HCT116 (cell line): Measurements from ENCODE around the gene PROS1. TPM values are rescaled to one million over a fixed set of nuclear protein-coding genes. Genes with fewer than 3 reads are reported as not detected.
"Not testable (repeated sequence)": the region's sequence is repeated elsewhere in the genome, so short reads cannot be mapped to it uniquely, and the experiment has no call there.

Experiments used
- ATAC-seq: fragments of 200-7000 bp; cut with Tn5 transposase; 2 replicates; pipeline ENCODE4 v1.9.1; 2020; ENCODE audit warnings: mild to moderate bottlenecking, moderate library complexity
- BruUV-seq: library from RNA; stranded (reverse); fragments of 400-500 nt; replicated peaks from 2 replicates; lab custom pipeline; 2021; lab: Mats Ljungman, UMichigan
- CTCF ChIA-PET: fragments of 300-600 bp; sonication (Branson Sonifier 250); formaldehyde crosslinking; loops from one replicate; lab custom pipeline; 2021; ENCODE audit warnings: antibody characterized with exemption; lab: Charles Lee
- POLR2A ChIA-PET: fragments of 300-600, 350-600 bp; sonication (Branson Sonifier 250); formaldehyde crosslinking; loops from one replicate; lab custom pipeline; 2021; ENCODE audit warnings: antibody characterized with exemption; lab: Charles Lee
- RAD21 ChIA-PET, 2 experiments: fragments of 300-600 bp; sonication (Branson Sonifier 250); formaldehyde crosslinking; loops; one replicate each; lab custom pipeline; 2023; ENCODE audit warnings: low total read pairs in 2 of 2; ENCODE audit not compliant: uncharacterized antibody in 2 of 2, unreplicated experiment in 2 of 2, low non-redundant PET in 1 of 2; lab: Charles Lee
- DNase-seq: peaks from one replicate; pipeline ENCODE4 v3.0.0-alpha.2; 2010; ENCODE audit warnings: low read depth, low spot score
- H2AFZ ChIP-seq: fragments of 200-600 bp; shearing (Covaris generic), sonication (generic); 2 replicates; pipeline ENCODE4 v1.6.1; 2017; ENCODE audit warnings: low read depth, mixed run types, mixed read lengths, antibody characterized with exemption, low read length; ENCODE audit not compliant: poor library complexity, severe bottlenecking
- H3K27ac ChIP-seq: 2 replicates; pipeline ENCODE4 v1.5.1; 2012; ENCODE audit warnings: low read depth, low read length
- H3K27me3 ChIP-seq: fragments of 200-600 bp; sonication (generic); 2 replicates; pipeline ENCODE4 v1.6.1; 2016; ENCODE audit warnings: mixed run types, low read length, mixed read lengths; ENCODE audit not compliant: insufficient read depth
- H3K36me3 ChIP-seq, 2 experiments: fragments of 200-500 bp in 1 of 2; fragments of 200-600 bp in 1 of 2; sonication (Bioruptor generic) in 1 of 2; sonication (generic) in 1 of 2; 2 replicates each; pipeline versions ENCODE4 v1.5.1 to v1.6.1; 2014 to 2016; ENCODE audit warnings: low read length in 2 of 2, inconsistent platforms in 1 of 2, mixed read lengths in 1 of 2, mixed run types in 1 of 2; ENCODE audit not compliant: insufficient read depth in 2 of 2, control insufficient read depth in 1 of 2
- H3K4me1 ChIP-seq, 2 experiments: fragments of 200-600 bp in 1 of 2; sonication (generic) in 1 of 2; 2 replicates each; pipeline versions ENCODE4 v1.5.1 to v1.6.1; 2012 to 2017; ENCODE audit warnings: low read length in 2 of 2, inconsistent platforms in 1 of 2, mild to moderate bottlenecking in 1 of 2, mixed read lengths in 1 of 2, mixed run types in 1 of 2, moderate library complexity in 1 of 2; ENCODE audit not compliant: insufficient read depth in 2 of 2, control insufficient read depth in 1 of 2
- H3K4me2 ChIP-seq: fragments of 200-600 bp; sonication (generic); 2 replicates; pipeline ENCODE4 v1.6.1; 2017; ENCODE audit warnings: mixed run types, low read length, mixed read lengths
- H3K4me3 ChIP-seq, 2 experiments: fragments of 200-600 bp in 1 of 2; sonication (generic) in 1 of 2; replicated peaks in 1 of 2; 2 replicates each; pipeline ENCODE4 v1.5.1; 2011 to 2016; ENCODE audit warnings: low read length in 2 of 2, control low read depth in 1 of 2, low read depth in 1 of 2, mild to moderate bottlenecking in 1 of 2, mixed read lengths in 1 of 2, mixed run types in 1 of 2
- H3K79me2 ChIP-seq: fragments of 200-600 bp; sonication (generic); 2 replicates; pipeline ENCODE4 v1.6.1; 2017; ENCODE audit warnings: mild to moderate bottlenecking, mixed run types, low read length, moderate library complexity, mixed read lengths; ENCODE audit not compliant: insufficient read depth
- H3K9ac ChIP-seq: fragments of 200-600 bp; sonication (generic); 2 replicates; pipeline ENCODE4 v1.6.1; 2016; ENCODE audit warnings: low read length, mixed read lengths
- H3K9me2 ChIP-seq: fragments of 200-600 bp; sonication (generic), shearing (Covaris generic); 2 replicates; pipeline ENCODE4 v1.6.1; 2017; ENCODE audit warnings: mixed run types, mild to moderate bottlenecking, moderate library complexity; ENCODE audit not compliant: insufficient read depth
- H3K9me3 ChIP-seq, 2 experiments: fragments of 200-500 bp in 1 of 2; fragments of 200-600 bp in 1 of 2; sonication (Bioruptor generic) in 1 of 2; sonication (generic) in 1 of 2; 2 replicates each; pipeline ENCODE4 v1.6.1; 2014 to 2017; ENCODE audit warnings: low read length in 2 of 2, mixed read lengths in 2 of 2, inconsistent platforms in 1 of 2, low read depth in 1 of 2, mild to moderate bottlenecking in 1 of 2, mixed run types in 1 of 2, moderate library complexity in 1 of 2; ENCODE audit not compliant: control insufficient read depth in 1 of 2, insufficient read depth in 1 of 2
- H4K20me1 ChIP-seq: fragments of 200-600 bp; sonication (generic), shearing (Covaris generic); 2 replicates; pipeline ENCODE4 v1.6.1; 2017; ENCODE audit warnings: mixed run types, mild to moderate bottlenecking, moderate library complexity; ENCODE audit not compliant: insufficient read depth
- ELF1 ChIP-seq: IDR thresholded peaks from 2 replicates; pipeline ENCODE4 v1.6.1; 2012; ENCODE audit warnings: low read depth, borderline replicate concordance
- EZH2phosphoT487 ChIP-seq: fragments of 200-600 bp; IDR thresholded peaks from 2 replicates; pipeline ENCODE4 v1.6.1; 2018; ENCODE audit warnings: antibody characterized with exemption, borderline replicate concordance
- JUND ChIP-seq: IDR thresholded peaks from 2 replicates; pipeline ENCODE4 v1.6.1; 2012
- POLR2AphosphoS5 ChIP-seq: IDR thresholded peaks from 2 replicates; pipeline ENCODE4 v1.6.1; 2011; ENCODE audit warnings: mild to moderate bottlenecking, low read depth, low read length, moderate library complexity
- SP1 ChIP-seq: IDR thresholded peaks from 2 replicates; pipeline ENCODE4 v1.6.1; 2012; ENCODE audit warnings: low read depth
- YY1 ChIP-seq: IDR thresholded peaks from 2 replicates; pipeline ENCODE4 v1.6.1; 2011; ENCODE audit warnings: low read length, low read depth, moderate library complexity, mild to moderate bottlenecking; ENCODE audit not compliant: insufficient replicate concordance; ENCODE audit errors: extremely low read depth
- ZNF274 ChIP-seq: fragments of 200-500 bp; sonication (Bioruptor generic); IDR thresholded peaks from 2 replicates; pipeline ENCODE4 v1.6.1; 2014; ENCODE audit warnings: mild to moderate bottlenecking, low read depth, low read length, inconsistent platforms
- intact Hi-C: fragments of 100-400 bp; cut with micrococcal nuclease; formaldehyde crosslinking; loops from 2 replicates; pipeline ENCODE4 v1.10.0; 2022
- total RNA-seq: library from RNA; stranded (reverse); gene quantifications from one replicate; pipeline ENCODE4 v1.2.1, GENCODE V29; 2021; ENCODE audit not compliant: unreplicated experiment
- TF ChIP-seq, protein P1 (sequence below): IDR thresholded peaks from 2 replicates; pipeline ENCODE4 v1.6.1; 2012
- TF ChIP-seq, protein P2 (sequence below): IDR thresholded peaks from 2 replicates; pipeline ENCODE4 v1.6.1; 2012

Gene PROS1
- total RNA-seq, 1 experiment from 2014 or later = 9.6 TPM

DNA sequence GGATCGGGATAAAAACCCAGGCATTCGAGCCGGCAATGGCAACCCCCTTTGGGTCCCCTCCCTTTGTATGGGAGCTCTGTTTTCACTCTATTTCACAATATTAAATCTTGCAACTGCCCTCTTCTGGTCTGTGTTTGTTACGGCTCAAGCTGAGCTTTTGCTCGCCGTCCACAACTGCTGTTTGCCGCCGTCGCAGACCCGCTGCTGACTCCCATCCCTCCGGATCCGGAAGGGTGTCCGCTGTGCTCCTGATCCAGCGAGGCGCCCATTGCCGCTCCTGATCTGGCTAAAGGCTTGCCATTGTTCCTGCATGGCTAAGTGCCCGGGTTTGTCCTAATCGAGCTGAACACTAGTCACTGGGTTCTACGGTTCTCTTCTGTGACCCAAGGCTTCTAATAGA, 8.6 kb downstream of the PROS1 start:
- BruUV-seq, H4K20me1 ChIP-seq, POLR2A ChIA-PET, H3K79me2 ChIP-seq, H3K9ac ChIP-seq, H3K4me3 ChIP-seq, H3K9me3 ChIP-seq, DNase-seq, H3K4me1 ChIP-seq, H3K27me3 ChIP-seq, H3K4me2 ChIP-seq, H3K27ac ChIP-seq, CTCF ChIA-PET, ATAC-seq, intact Hi-C loops, H2AFZ ChIP-seq, RAD21 ChIA-PET, H3K36me3 ChIP-seq, H3K9me2 ChIP-seq: not testable (repeated sequence)

DNA sequence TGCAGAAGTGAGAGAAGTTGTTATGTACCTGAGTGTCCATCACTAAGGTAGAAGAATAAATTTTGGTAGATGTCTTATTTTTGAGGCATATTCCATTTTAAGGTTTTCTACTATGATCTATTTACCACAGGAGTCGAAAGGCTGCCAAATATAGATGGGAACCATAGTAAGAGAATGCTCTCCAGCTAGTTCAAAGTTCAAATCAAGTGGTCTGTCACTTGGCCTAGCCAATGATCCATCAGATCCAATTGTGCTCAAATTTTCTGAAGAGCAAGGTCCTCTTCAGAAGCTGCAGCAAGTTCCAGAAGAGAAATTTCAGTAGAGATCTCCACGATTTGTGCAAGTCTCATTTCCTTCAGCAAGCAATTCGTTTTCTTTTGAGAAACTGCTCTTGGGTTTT, 10.9 kb downstream of the PROS1 start:
- H3K36me3 ChIP-seq = no peaks in the 10 kb centered on the region
- no peaks in the 10 kb centered on the region for H4K20me1 ChIP-seq
- intact Hi-C loops = no loop called here
- no peaks in the 10 kb centered on the region for H3K4me1 ChIP-seq
- ChIA-PET RAD21 (no interaction called here), POLR2A (no interaction called here), CTCF (no interaction called here)
- no peak overlapping the region for H3K4me2 ChIP-seq
- no peak overlapping the region for H3K27ac ChIP-seq
- H3K9me2 ChIP-seq = no peaks in the 10 kb centered on the region
- no TSS peak for BruUV-seq
- DNase-seq (no peak), ATAC-seq (no peak)
- H3K9ac ChIP-seq = no peak overlapping the region
- TF ChIP-seq, protein P1, sequence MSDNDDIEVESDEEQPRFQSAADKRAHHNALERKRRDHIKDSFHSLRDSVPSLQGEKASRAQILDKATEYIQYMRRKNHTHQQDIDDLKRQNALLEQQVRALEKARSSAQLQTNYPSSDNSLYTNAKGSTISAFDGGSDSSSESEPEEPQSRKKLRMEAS = no peak
- no peaks in the 10 kb centered on the region for H3K9me3 ChIP-seq
- no peak overlapping the region for H3K4me3 ChIP-seq
- no peak overlapping the region for H2AFZ ChIP-seq
- no peaks in the 10 kb centered on the region for H3K27me3 ChIP-seq
- no peaks in the 10 kb centered on the region for H3K79me2 ChIP-seq

- H3K9ac ChIP-seq = no peak overlapping the region
- H3K9me3 ChIP-seq = no peaks in the 10 kb centered on the region
- no peak for ATAC-seq
- ChIA-PET RAD21 (no interaction called here), CTCF (no interaction called here), POLR2A (interaction anchor here (1.8 kb wide), 1 partner anchor 12 kb away, joined by 4 read pairs; the partner anchor contains the start of gene PROS1)
- no TSS peak for BruUV-seq
- H3K27ac ChIP-seq = no peak overlapping the region
- TF ChIP-seq SP1 (no peak), JUND (no peak), YY1 (no peak), EZH2phosphoT487 (no peak), ZNF274 (no peak), POLR2AphosphoS5 (no peak), ELF1 (no peak)
- TF ChIP-seq, protein P1 = no peak
- TF ChIP-seq, protein P2, sequence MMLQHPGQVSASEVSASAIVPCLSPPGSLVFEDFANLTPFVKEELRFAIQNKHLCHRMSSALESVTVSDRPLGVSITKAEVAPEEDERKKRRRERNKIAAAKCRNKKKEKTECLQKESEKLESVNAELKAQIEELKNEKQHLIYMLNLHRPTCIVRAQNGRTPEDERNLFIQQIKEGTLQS = no peak
- H3K27me3 ChIP-seq = no peaks in the 10 kb centered on the region
- H3K79me2 ChIP-seq = no peaks in the 10 kb centered on the region
- H3K9me2 ChIP-seq = no peaks in the 10 kb centered on the region
- H3K4me3 ChIP-seq = no peak overlapping the region
- H2AFZ ChIP-seq = no peak overlapping the region
- no peak overlapping the region for H3K4me2 ChIP-seq
- intact Hi-C loops = no loop called here
- H4K20me1 ChIP-seq = no peaks in the 10 kb centered on the region
- no peaks in the 10 kb centered on the region for H3K4me1 ChIP-seq
- no peaks in the 10 kb centered on the region for H3K36me3 ChIP-seq
- DNase-seq = no peak
Measured at GRCh38 chr3:93961489-93961888, 12.2 kb downstream of the PROS1 start.
